NB4 (cell line): ENCODE results near the gene TCF7L2.

Source experiments
- MYC ChIP-seq: IDR thresholded peaks from 2 replicates; pipeline ENCODE4 v1.6.1; 2011; ENCODE audit warnings: low read depth, low read length
- POLR2A ChIP-seq: IDR thresholded peaks from 2 replicates; pipeline ENCODE4 v1.6.1; 2011; ENCODE audit warnings: mild to moderate bottlenecking; ENCODE audit not compliant: insufficient read length; ENCODE audit errors: extremely low read depth
- TF ChIP-seq, protein P1 (sequence below): IDR thresholded peaks from one replicate; pipeline ENCODE4 v1.5.1; 2012; ENCODE audit warnings: low read depth, low read length

DNA sequence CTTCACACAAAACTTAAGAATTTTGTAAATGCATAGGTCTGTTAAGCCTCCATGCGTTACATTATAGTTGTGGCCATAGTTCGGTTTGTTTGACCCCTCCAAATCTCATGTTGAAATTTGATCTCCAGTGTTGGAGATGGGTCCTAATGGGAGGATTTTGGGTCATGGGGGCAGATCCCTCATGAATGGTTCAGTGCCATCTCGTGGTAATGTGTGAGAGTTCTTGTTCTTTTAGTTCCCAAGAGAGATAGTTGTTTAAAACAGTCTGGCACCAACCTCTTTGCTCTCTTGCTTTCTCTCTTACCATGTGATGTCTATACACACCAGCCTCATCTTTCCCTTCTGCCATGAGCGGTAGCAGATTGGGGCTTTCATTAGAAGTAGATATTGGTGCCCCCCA lies 264.3 kb downstream of the TCF7L2 start:
- TF ChIP-seq, protein P1, sequence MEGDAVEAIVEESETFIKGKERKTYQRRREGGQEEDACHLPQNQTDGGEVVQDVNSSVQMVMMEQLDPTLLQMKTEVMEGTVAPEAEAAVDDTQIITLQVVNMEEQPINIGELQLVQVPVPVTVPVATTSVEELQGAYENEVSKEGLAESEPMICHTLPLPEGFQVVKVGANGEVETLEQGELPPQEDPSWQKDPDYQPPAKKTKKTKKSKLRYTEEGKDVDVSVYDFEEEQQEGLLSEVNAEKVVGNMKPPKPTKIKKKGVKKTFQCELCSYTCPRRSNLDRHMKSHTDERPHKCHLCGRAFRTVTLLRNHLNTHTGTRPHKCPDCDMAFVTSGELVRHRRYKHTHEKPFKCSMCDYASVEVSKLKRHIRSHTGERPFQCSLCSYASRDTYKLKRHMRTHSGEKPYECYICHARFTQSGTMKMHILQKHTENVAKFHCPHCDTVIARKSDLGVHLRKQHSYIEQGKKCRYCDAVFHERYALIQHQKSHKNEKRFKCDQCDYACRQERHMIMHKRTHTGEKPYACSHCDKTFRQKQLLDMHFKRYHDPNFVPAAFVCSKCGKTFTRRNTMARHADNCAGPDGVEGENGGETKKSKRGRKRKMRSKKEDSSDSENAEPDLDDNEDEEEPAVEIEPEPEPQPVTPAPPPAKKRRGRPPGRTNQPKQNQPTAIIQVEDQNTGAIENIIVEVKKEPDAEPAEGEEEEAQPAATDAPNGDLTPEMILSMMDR: no peak
- no peak for TF ChIP-seq POLR2A
- no peak for TF ChIP-seq MYC
